MCF 10A (cell line): ENCODE data around the gene ELFN1. TPM values are rescaled to one million over a fixed set of nuclear protein-coding genes. Genes with fewer than 3 reads are reported as not detected.

Experiments
- BruUV-seq: library from RNA; stranded (reverse); fragments of 400-500 nt; replicated peaks from 2 replicates; lab custom pipeline; 2021; lab: Mats Ljungman, UMichigan
- CTCF ChIA-PET: fragments of 300-600 bp; sonication (Branson Sonifier 250); formaldehyde crosslinking; extraction: SDS; loops from one replicate; lab custom pipeline; 2021; ENCODE audit warnings: antibody characterized with exemption, inconsistent platforms; lab: Yijun Ruan, JAX
- POLR2A ChIA-PET: fragments of 300-600, 350-650 bp; sonication (Branson Sonifier 250); formaldehyde crosslinking; extraction: SDS; loops from one replicate; lab custom pipeline; 2020; ENCODE audit warnings: antibody characterized with exemption, inconsistent platforms; lab: Yijun Ruan, JAX
- DNase-seq: peaks from one replicate; pipeline ENCODE4 v3.0.0-alpha.2; 2018; ENCODE audit not compliant: unreplicated experiment
- H3K27ac Mint-ChIP-seq: one replicate; pipeline ENCODE4 v1.8.0; 2022; ENCODE audit warnings: mild to moderate bottlenecking, low read depth, mixed read lengths; ENCODE audit not compliant: unreplicated experiment
- H3K27me3 Mint-ChIP-seq: one replicate; pipeline ENCODE4 v1.8.0; 2022; ENCODE audit warnings: mixed read lengths; ENCODE audit not compliant: insufficient read depth, unreplicated experiment
- H3K36me3 Mint-ChIP-seq: one replicate; pipeline ENCODE4 v1.8.0; 2022; ENCODE audit warnings: mild to moderate bottlenecking, moderate library complexity, mixed read lengths; ENCODE audit not compliant: insufficient read depth, unreplicated experiment
- H3K4me1 Mint-ChIP-seq: one replicate; pipeline ENCODE4 v1.8.0; 2022; ENCODE audit warnings: mixed read lengths; ENCODE audit not compliant: insufficient read depth, unreplicated experiment
- H3K4me3 Mint-ChIP-seq: one replicate; pipeline ENCODE4 v1.8.0; 2022; ENCODE audit warnings: mild to moderate bottlenecking, moderate library complexity, mixed read lengths; ENCODE audit not compliant: unreplicated experiment
- H3K9me3 Mint-ChIP-seq: one replicate; pipeline ENCODE4 v1.8.0; 2022; ENCODE audit warnings: mixed read lengths; ENCODE audit not compliant: unreplicated experiment
- intact Hi-C: fragments of 100-400 bp; cut with micrococcal nuclease; formaldehyde crosslinking; loops from 2 replicates; pipeline ENCODE4 v1.14.1; 2022
- total RNA-seq: library from RNA; stranded (reverse); gene quantifications from 2 replicates; pipeline ENCODE4 v1.2.3, GENCODE V29; 2022
- TF ChIP-seq, protein P1 (sequence below): fragments of 200-600 bp; IDR thresholded peaks from one replicate; pipeline ENCODE4 v1.8.0; 2022; ENCODE audit warnings: antibody characterized with exemption, mild to moderate bottlenecking; ENCODE audit not compliant: unreplicated experiment

ELFN1 gene
- total RNA-seq, 1 experiment from 2014 or later, result not detected

GRCh38 chr7:1692515-1693418 is 22.7 kb downstream of the ELFN1 start:
- CTCF ChIA-PET, result interaction anchor here (0.8 kb wide), 1 partner anchor 78 kb away, joined by 3 read pairs; no protein-coding TSS in a partner anchor
- no peak for DNase-seq
- Mint-ChIP-seq H3K27ac (no peak overlapping the region), H3K36me3 (no peaks in the 10 kb centered on the region), H3K27me3 (peaks cover 51% of the 10 kb centered on the region), H3K4me3 (no peak overlapping the region), H3K4me1 (no peaks in the 10 kb centered on the region), H3K9me3 (peaks cover 12% of the 10 kb centered on the region)
- BruUV-seq, result no TSS peak
- POLR2A ChIA-PET, result interaction anchor here (0.6 kb wide), 2 partner anchors 607 to 932 kb away, joined by 3 read pairs; no protein-coding TSS in a partner anchor
- TF ChIP-seq, protein P1, sequence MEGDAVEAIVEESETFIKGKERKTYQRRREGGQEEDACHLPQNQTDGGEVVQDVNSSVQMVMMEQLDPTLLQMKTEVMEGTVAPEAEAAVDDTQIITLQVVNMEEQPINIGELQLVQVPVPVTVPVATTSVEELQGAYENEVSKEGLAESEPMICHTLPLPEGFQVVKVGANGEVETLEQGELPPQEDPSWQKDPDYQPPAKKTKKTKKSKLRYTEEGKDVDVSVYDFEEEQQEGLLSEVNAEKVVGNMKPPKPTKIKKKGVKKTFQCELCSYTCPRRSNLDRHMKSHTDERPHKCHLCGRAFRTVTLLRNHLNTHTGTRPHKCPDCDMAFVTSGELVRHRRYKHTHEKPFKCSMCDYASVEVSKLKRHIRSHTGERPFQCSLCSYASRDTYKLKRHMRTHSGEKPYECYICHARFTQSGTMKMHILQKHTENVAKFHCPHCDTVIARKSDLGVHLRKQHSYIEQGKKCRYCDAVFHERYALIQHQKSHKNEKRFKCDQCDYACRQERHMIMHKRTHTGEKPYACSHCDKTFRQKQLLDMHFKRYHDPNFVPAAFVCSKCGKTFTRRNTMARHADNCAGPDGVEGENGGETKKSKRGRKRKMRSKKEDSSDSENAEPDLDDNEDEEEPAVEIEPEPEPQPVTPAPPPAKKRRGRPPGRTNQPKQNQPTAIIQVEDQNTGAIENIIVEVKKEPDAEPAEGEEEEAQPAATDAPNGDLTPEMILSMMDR, result no peak
- intact Hi-C loops, result no loop called here

DNA sequence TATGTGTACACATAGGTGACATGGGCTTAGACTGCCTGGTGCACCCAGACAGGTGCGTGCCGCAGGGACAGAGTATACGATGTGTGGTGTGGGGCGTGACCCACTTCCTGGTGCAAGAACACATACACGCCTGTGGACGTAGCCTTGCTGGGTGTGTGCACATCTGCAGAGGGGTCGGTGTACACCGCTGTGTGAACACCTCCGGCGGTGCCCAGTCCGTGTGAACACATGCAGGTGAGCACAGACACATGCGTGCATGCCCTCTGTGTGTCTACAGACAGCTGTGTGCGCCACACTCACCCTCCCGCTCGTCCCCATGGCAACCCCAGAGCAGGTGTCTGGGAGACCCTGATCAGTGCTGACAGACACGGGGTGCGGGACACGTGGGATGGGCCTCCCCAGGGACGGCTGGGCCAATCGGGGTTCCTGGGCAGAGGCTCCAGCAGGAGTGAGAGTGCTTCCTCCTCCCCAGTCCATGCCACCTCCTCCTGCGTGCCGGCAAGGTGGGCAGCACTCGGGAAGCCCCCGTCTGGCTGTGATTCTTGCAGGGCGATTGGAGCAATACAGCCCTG is 23.4 kb downstream of the ELFN1 start:
- no peak overlapping the region for H3K27ac Mint-ChIP-seq
- no peaks in the 10 kb centered on the region for H3K36me3 Mint-ChIP-seq
- intact Hi-C loops, result no loop called here
- peaks cover 12% of the 10 kb centered on the region for H3K9me3 Mint-ChIP-seq
- ChIA-PET CTCF (no interaction called here), POLR2A (no interaction called here)
- H3K27me3 Mint-ChIP-seq, result peaks cover 55% of the 10 kb centered on the region
- BruUV-seq, result no TSS peak
- no peaks in the 10 kb centered on the region for H3K4me1 Mint-ChIP-seq
- no peak for DNase-seq
- no peak overlapping the region for H3K4me3 Mint-ChIP-seq
- TF ChIP-seq, protein P1, result no peak

DNA sequence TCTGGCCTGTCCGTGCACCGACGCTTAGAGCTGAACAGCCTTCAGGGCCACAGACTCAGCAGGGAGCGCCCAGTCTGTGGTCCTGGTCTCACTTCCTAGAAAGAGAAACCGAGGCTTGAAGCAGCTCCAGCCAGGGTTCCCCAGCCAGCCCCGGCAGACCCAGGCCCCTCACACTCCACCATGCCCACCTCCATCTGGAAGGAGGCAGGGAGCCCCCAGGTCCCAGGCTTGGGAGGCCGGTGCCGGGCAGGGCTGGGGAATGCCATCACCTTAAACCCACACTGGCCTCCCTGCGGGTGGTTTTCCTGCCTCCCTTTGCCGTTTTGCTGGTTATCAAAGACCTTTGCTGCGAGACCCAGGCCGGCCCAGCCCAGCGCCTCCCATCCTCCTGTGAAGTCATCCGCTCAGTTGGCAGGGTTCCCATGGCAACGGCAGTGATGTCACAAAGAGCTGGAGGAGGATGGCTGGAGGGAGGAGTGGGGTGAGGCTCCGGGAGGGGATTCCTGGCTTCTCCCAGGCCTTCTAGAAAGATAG is 24.0 kb downstream of the ELFN1 start:
- ChIA-PET CTCF (no interaction called here), POLR2A (no interaction called here)
- Mint-ChIP-seq H3K4me3 (no peak overlapping the region), H3K36me3 (no peaks in the 10 kb centered on the region), H3K27ac (no peak overlapping the region), H3K9me3 (peaks cover 12% of the 10 kb centered on the region), H3K4me1 (no peaks in the 10 kb centered on the region), H3K27me3 (peaks cover 55% of the 10 kb centered on the region)
- TF ChIP-seq, protein P1, result no peak
- no TSS peak for BruUV-seq
- intact Hi-C loops, result no loop called here
- DNase-seq, result no peak
